22Rv1 (cell line): Measurements from ENCODE around the gene FOXS1.

Source experiments
- H3K27ac ChIP-seq: fragments of 450-650 bp; 2 replicates; pipeline ENCODE4 v1.5.1; 2017
- CTCF ChIP-seq: fragments of 450-650 bp; IDR thresholded peaks from 2 replicates; pipeline ENCODE4 v1.5.1; 2017; ENCODE audit warnings: mild to moderate bottlenecking
- ZFX ChIP-seq: fragments of 450-650 bp; IDR thresholded peaks from 2 replicates; pipeline ENCODE4 v1.6.1; 2017; ENCODE audit warnings: antibody characterized with exemption, borderline replicate concordance

FOXS1 gene

GRCh38 chr20:31801508-31801907 lies 43.9 kb downstream of the FOXS1 start:
- H3K27ac ChIP-seq: no peak overlapping the region
- no peak for TF ChIP-seq ZFX
- TF ChIP-seq CTCF: no peak

- TF ChIP-seq ZFX (no peak), CTCF (no peak)
- no peak overlapping the region for H3K27ac ChIP-seq
Measured at GRCh38 chr20:31797364-31797763, 48.0 kb downstream of the FOXS1 start.
